Spinal cord (tissue), 10 donors: ENCODE data around the gene PRDM16. TPM values are rescaled to one million over a fixed set of nuclear protein-coding genes. Genes with fewer than 3 reads are reported as not detected.
A peak's percentile ranks its signal among the peaks of the same experiment; 100 is the strongest.

Experiments
- DNase-seq, 6 donors: peaks; one replicate each; pipeline versions ENCODE4 v3.0.0 to v3.0.0-alpha.2; 2013 to 2015; ENCODE audit warnings: low spot score in 6 of 6, low read depth in 4 of 6
- H3K27ac ChIP-seq: one replicate; pipeline ENCODE4 v1.5.1; 2013; ENCODE audit warnings: low read depth, low read length, control low read depth
- H3K27me3 ChIP-seq: one replicate; pipeline ENCODE4 v1.6.1; 2013; ENCODE audit warnings: low read length; ENCODE audit not compliant: control insufficient read depth, insufficient read depth
- H3K36me3 ChIP-seq: one replicate; pipeline ENCODE4 v1.6.1; 2013; ENCODE audit warnings: low read length; ENCODE audit not compliant: control insufficient read depth, insufficient read depth
- H3K4me1 ChIP-seq: one replicate; pipeline ENCODE4 v1.6.1; 2013; ENCODE audit warnings: low read length; ENCODE audit not compliant: control insufficient read depth, insufficient read depth
- H3K4me3 ChIP-seq: one replicate; pipeline ENCODE4 v1.5.1; 2013; ENCODE audit warnings: low read depth, low read length, control low read depth
- H3K9me3 ChIP-seq: one replicate; pipeline ENCODE4 v1.6.1; 2013; ENCODE audit warnings: low read length; ENCODE audit not compliant: control insufficient read depth, insufficient read depth
- WGBS: methylation state at CpG from one replicate; pipeline ENCODE4 v1.1.5; 2013; ENCODE audit warnings: missing lambda C conversion rate; ENCODE audit not compliant: insufficient coverage; 5-methylcytosine and 5-hydroxymethylcytosine counted together
- polyA plus RNA-seq, 2 donors: library from polyadenylated mRNA; unstranded; fragments of 120-200 nt; gene quantifications; one replicate each; pipeline ENCODE4 v1.2.1, GENCODE V29; 2013; ENCODE audit not compliant: insufficient read length in 2 of 2
- total RNA-seq, 2 donors: library from RNA; depleted of rRNA in 1 of 2; stranded (reverse); fragments of 120-200 nt in 1 of 2; fragments of >200 nt in 1 of 2; gene quantifications; one replicate each; pipeline versions ENCODE4 v1.2.3 to v1.2.4, GENCODE V29; 2013 to 2014
- donor health status: healthy.

Gene PRDM16
- total and polyA plus RNA-seq, 4 donors = 6.1 to 8.3 (median 7.3) TPM

DNA sequence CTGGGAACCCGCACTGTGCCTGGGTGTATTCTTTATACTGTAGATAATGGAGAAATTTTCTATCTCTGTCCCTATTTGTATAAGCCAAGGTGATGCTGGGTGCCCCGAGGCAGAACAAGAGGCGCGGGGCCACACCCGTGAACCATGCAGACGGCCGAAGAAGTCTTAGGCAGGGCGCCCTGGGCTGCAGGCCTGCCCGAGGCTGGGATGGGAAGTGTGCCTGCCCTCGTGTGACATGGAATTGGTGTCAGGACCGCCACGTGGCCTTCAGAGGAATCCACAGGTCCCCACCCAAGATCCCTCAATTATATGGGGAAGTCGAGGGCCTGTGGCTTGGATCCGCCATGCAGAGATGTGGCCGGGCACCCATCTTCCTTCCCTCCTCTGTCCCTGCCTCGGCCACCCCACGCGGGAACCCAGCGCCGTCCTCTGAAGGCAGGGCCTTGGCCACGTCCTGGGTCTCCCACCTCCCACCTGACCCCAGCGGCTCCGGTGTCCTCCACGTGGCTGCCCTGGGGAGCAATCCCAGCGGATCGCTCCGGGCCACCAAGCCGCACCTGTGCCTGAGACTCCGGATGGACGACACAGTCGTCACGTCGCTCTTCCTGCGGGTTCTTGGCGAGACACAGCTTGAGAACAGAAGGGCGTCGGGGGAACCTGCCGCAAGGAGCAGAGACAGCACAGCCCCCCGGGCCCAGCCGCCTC lies 365.6 kb downstream of the PRDM16 start:
- WGBS = 93% methylated on average over 34 of the region's 40 CpGs
- Histone ChIP-seq H3K36me3 (peaks cover 64% of the 10 kb centered on the region), H3K27me3 (no peaks in the 10 kb centered on the region), H3K4me1 (peaks cover 20% of the 10 kb centered on the region), H3K9me3 (no peaks in the 10 kb centered on the region), H3K4me3 (no peak overlapping the region), H3K27ac (no peak overlapping the region)
- no peak for DNase-seq

GRCh38 chr1:3435666-3436065 lies 366.7 kb downstream of the PRDM16 start:
- Histone ChIP-seq H3K4me3 (no peak overlapping the region), H3K9me3 (no peaks in the 10 kb centered on the region), H3K36me3 (peaks cover 53% of the 10 kb centered on the region), H3K4me1 (peaks cover 25% of the 10 kb centered on the region), H3K27ac (no peak overlapping the region), H3K27me3 (no peaks in the 10 kb centered on the region)
- WGBS = 83% methylated on average over 16 of the region's 21 CpGs
- DNase-seq = no peak

GRCh38 chr1:3436451-3436850 lies 367.4 kb downstream of the PRDM16 start:
- H3K36me3 ChIP-seq = peaks cover 45% of the 10 kb centered on the region

DNA sequence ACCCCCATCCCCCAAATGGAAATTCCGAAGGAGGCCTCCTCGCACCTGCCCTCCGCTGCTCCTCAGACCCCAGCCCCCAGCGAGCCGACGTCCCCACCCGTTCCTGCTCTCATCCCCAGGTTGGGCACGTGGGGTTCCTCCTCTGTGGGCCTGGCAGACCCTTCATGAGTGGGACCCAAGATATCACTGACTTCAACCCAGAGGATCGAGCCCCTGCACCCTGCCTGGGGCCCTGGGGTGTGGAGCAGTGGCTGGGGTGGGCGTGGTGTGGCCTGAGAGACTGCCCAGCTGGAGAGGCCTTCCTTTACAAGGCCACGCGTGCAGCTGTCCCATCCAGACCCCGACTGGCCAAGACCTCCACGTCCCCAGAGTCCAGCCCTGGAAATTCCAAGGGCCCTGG lies 367.9 kb downstream of the PRDM16 start:
- Histone ChIP-seq H3K36me3 (peaks cover 41% of the 10 kb centered on the region), H3K4me3 (no peak overlapping the region), H3K9me3 (no peaks in the 10 kb centered on the region), H3K27me3 (no peaks in the 10 kb centered on the region), H3K4me1 (peaks cover 34% of the 10 kb centered on the region), H3K27ac (no peak overlapping the region)
- DNase-seq = no peak
- 91% methylated on average over 14 of the region's 14 CpGs for WGBS

More at GRCh38 chr1:3436451-3436850, 367.4 kb downstream of the PRDM16 start:
- peaks cover 31% of the 10 kb centered on the region for H3K4me1 ChIP-seq
- no peaks in the 10 kb centered on the region for H3K9me3 ChIP-seq
- H3K27me3 ChIP-seq = no peaks in the 10 kb centered on the region
- 93% methylated on average over 11 of the region's 11 CpGs for WGBS
- H3K27ac ChIP-seq = no peak overlapping the region
- H3K4me3 ChIP-seq = no peak overlapping the region
- no peak for DNase-seq

DNA sequence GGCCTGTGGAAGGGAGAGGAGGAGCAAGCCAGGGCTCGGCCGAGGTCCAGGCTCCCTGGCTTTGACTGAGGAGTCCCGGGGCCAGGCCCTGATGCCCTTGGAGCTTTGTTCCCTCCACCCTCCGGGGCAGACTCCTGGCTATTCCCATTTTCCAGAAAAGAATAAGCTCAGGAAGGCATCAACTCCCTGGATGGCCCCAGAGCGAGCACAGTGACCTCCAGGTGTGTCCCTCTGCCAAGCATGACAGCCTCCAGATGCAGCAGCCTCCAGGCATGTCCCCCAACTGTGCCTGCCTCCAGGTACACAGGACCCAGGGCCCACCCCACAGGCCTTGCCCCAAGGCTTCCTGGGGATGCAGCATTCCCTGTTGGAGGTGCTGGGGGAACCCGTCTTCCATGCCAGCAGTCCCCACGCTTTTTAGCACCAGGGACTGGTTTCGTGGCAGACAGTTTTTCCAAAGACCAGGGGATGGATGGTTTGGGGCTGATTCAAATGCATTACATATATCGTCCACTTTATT lies 369.7 kb downstream of the PRDM16 start:
- H3K27me3 ChIP-seq = no peaks in the 10 kb centered on the region

DNA sequence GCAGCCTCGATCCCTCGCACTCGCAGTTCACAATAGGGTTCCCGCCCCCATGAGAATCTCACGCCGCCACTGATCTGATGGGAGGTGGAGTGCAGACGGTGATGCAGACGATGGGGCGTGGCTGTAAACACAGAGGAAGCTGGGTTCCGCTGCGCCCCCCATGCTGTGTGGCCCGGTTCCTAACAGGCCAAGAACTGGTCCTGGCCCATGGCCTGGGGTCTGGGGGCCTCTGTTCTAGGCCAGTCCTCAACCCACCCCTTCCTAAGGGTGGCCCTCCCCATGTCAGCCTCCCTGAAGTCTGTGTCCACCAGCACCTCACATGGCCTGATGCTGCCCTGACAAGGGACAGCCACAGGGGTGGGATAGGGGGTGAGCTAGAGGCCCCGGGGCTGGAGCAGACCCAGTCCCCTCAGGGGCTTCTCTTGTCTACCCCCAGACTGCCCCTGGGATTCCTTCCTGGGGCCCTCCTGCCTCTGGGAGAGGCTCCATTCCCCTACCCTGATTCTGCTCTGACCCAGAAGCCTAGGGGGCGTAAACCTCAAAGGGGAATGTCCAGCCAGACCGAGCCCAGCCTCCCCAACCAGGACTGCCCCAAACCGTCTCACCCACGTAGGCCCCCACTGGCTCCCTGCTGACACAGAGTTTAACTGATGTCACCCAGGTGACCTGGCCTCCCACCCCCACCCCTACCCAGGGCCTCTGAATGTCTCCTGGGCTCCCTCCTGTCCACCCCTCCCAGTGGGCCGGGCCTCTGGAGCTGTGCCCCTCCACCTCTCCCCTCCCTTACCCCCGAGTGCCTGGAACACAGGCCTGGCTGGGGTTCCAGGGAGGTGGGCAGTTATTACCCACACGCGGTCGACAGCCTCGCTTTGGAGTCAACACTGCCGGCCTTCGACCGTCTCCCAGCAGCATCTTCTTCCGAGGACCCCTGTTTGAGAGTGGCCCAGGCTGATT lies 370.6 kb downstream of the PRDM16 start:
- peak overlapping the region; percentile 90 for H3K27ac ChIP-seq
- H3K36me3 ChIP-seq = peaks cover 17% of the 10 kb centered on the region
- H3K9me3 ChIP-seq = no peaks in the 10 kb centered on the region
- H3K4me3 ChIP-seq = no peak overlapping the region
- WGBS = 71% methylated on average over 21 of the region's 27 CpGs
- H3K27me3 ChIP-seq = no peaks in the 10 kb centered on the region
- no peak for DNase-seq
- H3K4me1 ChIP-seq = peaks cover 58% of the 10 kb centered on the region

More for the DNA sequence above, 369.7 kb downstream of the PRDM16 start:
- H3K9me3 ChIP-seq = no peaks in the 10 kb centered on the region
- peaks cover 25% of the 10 kb centered on the region for H3K36me3 ChIP-seq
- H3K4me3 ChIP-seq = no peak overlapping the region
- WGBS = 75% methylated on average over 5 of the region's 9 CpGs
- no peak for DNase-seq
- H3K4me1 ChIP-seq = peaks cover 50% of the 10 kb centered on the region
- H3K27ac ChIP-seq = peak overlapping the region; percentile 90

DNA sequence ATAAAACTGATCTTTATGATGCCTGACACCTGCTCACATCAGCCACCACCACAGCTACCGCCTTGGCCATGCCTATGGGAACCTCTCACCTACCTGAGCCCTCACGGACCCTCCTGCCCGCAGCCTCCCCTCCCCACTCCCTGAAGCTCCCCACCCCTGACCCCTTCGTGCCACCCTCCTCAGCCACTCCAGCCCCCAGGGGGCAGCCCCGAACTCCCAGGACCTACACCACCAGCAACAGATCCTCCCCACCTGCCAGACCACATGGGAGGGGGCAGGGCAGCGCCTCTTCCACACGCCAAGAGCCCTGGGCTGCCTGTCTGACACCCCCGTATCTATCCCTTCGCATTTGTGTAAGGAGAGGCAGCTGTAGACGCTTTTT lies 371.3 kb downstream of the PRDM16 start:
- peaks cover 65% of the 10 kb centered on the region for H3K4me1 ChIP-seq
- peaks cover 14% of the 10 kb centered on the region for H3K36me3 ChIP-seq
- H3K27ac ChIP-seq = peak overlapping the region; percentile 90
- no peaks in the 10 kb centered on the region for H3K9me3 ChIP-seq
- DNase-seq = no peak
- no peak overlapping the region for H3K4me3 ChIP-seq
- 64% methylated on average over 6 of the region's 10 CpGs for WGBS
- no peaks in the 10 kb centered on the region for H3K27me3 ChIP-seq

DNA sequence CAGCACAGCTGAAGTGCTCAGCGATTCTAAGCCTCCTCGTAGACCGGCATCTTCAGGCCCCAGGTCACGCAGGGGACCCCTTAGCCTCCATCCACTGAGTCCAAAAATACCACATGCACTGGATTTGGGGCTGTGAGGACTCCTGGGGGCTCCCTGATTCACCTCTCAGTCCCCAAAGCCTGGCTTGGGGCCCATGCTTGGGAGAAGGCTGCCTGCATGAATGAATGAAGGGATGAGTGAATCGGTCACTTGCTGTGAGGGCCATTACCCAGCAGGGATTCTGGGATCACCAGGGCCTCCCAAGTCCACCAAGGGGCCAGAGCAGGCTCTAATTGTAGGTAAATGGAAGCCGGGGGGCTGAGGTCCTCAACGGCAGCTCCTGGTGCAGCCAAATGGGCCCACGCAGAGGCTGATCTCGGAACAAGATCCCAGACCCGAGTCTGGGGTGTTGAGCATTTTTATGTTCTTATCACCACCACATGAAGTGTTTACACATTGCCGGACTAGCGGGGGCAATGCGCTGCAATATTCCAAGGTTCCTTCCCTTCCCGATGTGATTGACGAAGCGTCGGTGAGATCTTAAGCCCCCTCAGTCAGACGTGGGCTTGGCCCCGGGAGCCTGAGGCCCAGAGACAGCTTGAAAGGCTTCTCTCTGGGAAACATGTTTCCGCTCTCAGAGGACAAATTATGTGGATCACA lies 371.9 kb downstream of the PRDM16 start:
- peak overlapping the region; percentile 90 for H3K27ac ChIP-seq
- no peak for DNase-seq
- H3K4me1 ChIP-seq = peaks cover 65% of the 10 kb centered on the region
- H3K27me3 ChIP-seq = no peaks in the 10 kb centered on the region
- 51% methylated on average over 18 of the region's 20 CpGs for WGBS
- H3K9me3 ChIP-seq = no peaks in the 10 kb centered on the region
- H3K4me3 ChIP-seq = no peak overlapping the region
- peaks cover 9% of the 10 kb centered on the region for H3K36me3 ChIP-seq

DNA sequence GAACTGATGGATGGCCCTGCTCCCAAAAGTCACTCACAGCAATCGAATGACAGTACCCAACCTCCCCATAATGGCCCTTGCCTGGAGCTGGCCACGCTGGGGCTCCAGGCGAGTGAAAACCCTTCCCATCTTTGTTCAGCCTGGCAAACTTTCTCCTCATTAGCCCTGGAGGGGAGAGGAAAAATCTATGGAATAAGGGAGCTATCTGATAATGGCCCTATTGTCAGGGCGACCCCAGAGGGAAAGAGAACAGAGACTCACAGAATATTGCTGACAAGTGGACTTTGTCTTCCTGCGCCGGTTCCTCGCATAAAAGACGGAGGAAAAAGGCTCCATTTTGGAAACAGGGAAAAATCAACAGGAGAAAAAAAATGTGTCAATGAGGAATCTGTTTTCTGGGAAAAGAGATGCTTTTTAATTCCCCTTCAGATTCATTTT lies 372.4 kb downstream of the PRDM16 start:
- WGBS = 40% methylated on average over 4 of the region's 8 CpGs
- Histone ChIP-seq H3K4me1 (peaks cover 65% of the 10 kb centered on the region), H3K36me3 (peaks cover 7% of the 10 kb centered on the region), H3K9me3 (no peaks in the 10 kb centered on the region), H3K27me3 (no peaks in the 10 kb centered on the region), H3K4me3 (no peak overlapping the region), H3K27ac (peak overlapping the region; percentile 90)
- DNase-seq = peak in 3 of 6 donors; percentile 14 to 80 (median 58)
